ENCODE data around the gene BSG.

DNA sequence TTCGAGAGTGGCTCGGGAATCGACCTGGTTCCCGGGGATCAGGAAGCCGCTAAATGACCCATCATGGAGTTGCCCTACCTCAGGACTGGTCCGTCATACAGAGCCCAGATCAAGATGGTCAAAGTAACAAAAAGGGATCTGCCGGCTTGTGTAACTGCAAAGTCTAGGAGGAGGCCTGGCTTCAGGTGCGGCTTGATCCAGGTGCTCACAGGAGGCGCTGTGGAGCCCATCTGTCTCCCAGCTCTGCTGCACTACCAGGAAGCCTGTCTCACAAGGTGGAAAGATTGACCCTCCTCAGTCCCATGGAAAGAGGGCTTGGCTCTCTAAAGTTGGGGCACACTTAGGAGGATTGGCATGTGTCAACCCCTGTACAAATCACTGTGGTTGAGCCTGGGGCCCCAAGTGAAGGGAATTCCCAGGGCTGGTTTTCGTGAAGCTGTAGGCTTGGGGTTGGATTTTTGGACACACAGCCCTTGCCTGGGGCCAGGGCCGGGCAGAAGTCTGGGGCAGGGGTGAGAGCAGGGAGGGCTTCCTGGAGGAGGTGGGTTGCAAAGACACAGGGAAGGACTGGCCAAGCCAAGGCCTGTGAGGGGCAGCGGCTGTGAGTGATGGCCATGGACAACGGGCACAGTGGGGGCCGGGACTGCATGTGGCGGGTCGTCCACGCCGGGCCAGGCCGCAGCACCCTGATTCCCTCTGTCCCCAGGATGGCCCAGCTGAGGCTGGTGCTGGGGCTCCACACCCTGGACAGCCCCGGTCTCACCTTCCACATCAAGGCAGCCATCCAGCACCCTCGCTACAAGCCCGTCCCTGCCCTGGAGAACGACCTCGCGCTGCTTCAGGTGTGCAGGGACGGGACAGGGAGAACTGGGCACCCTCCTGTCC is 24.3 kb upstream of the BSG start:
- TF ChIP-seq EP300 (IDR thresholded peaks at IDR 0.05; ENCODE audit: borderline replicate concordance in 1 of 2, control insufficient read depth in 1 of 2, low read depth in 2 of 2, low read length in 2 of 2) (no peak), FOXM1 (IDR thresholded peaks at IDR 0.05; ENCODE audit: low read depth, low read length) (no peak), MEF2B (IDR thresholded peaks at IDR 0.05; ENCODE audit: partially characterized antibody, poor library complexity, severe bottlenecking) (no peak), CBFB (IDR thresholded peaks at IDR 0.05; ENCODE audit: low read depth) (no peak), SP1 (IDR thresholded peaks at IDR 0.05; ENCODE audit: low read depth, low read length) (no peak), ZNF24 (IDR thresholded peaks at IDR 0.05) (no peak), POLR2A (IDR thresholded peaks at IDR 0.05; ENCODE audit: low read depth, low read length) (no peak), JUND (IDR thresholded peaks at IDR 0.05; ENCODE audit: low read depth, low read length) (no peak), EZH2 (IDR thresholded peaks at IDR 0.05; ENCODE audit: borderline replicate concordance, control insufficient read depth, low read depth, low read length) (no peak)
- TF ChIP-seq, protein P1, sequence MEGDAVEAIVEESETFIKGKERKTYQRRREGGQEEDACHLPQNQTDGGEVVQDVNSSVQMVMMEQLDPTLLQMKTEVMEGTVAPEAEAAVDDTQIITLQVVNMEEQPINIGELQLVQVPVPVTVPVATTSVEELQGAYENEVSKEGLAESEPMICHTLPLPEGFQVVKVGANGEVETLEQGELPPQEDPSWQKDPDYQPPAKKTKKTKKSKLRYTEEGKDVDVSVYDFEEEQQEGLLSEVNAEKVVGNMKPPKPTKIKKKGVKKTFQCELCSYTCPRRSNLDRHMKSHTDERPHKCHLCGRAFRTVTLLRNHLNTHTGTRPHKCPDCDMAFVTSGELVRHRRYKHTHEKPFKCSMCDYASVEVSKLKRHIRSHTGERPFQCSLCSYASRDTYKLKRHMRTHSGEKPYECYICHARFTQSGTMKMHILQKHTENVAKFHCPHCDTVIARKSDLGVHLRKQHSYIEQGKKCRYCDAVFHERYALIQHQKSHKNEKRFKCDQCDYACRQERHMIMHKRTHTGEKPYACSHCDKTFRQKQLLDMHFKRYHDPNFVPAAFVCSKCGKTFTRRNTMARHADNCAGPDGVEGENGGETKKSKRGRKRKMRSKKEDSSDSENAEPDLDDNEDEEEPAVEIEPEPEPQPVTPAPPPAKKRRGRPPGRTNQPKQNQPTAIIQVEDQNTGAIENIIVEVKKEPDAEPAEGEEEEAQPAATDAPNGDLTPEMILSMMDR (IDR thresholded peaks at IDR 0.05 in 2 of 3, conservative IDR thresholded peaks at IDR 0.05 in 1 of 3; ENCODE audit: control insufficient read depth in 2 of 3, extremely low read depth in 1 of 3, insufficient read depth in 1 of 3, low read depth in 3 of 3, low read length in 3 of 3), result no peak
